HL-60 (cell line): Measurements from ENCODE around the gene HDAC9.

ENCODE experiments used
- CTCF ChIP-seq: IDR thresholded peaks from one replicate; pipeline ENCODE4 v1.5.1; 2011; ENCODE audit warnings: low read length, control low read depth, inconsistent platforms; ENCODE audit not compliant: insufficient read depth
- GABPA ChIP-seq: IDR thresholded peaks from 2 replicates; pipeline ENCODE4 v1.6.1; 2012; ENCODE audit warnings: low read depth
- POLR2AphosphoS5 ChIP-seq: IDR thresholded peaks from 2 replicates; pipeline ENCODE4 v1.6.1; 2012; ENCODE audit warnings: low read depth
- REST ChIP-seq: IDR thresholded peaks from 2 replicates; pipeline ENCODE4 v1.6.1; 2012; ENCODE audit warnings: low read depth; ENCODE audit not compliant: insufficient replicate concordance
- SPI1 ChIP-seq: IDR thresholded peaks from 2 replicates; pipeline ENCODE4 v1.6.1; 2012; ENCODE audit warnings: low read depth, mild to moderate bottlenecking, borderline replicate concordance

- TF ChIP-seq CTCF (no peak), POLR2AphosphoS5 (no peak), GABPA (no peak), SPI1 (no peak), REST (no peak)
Measured at GRCh38 chr7:18531539-18531938, 36.0 kb downstream of the HDAC9 start.
